Amniotic stem cell (primary cell): ENCODE results near the gene SPINT3.

Experiments
- DNase-seq: peaks from one replicate; lab custom pipeline; 2025; lab: John Stamatoyannopoulos, UW

SPINT3 gene

GRCh38 chr20:45515147-45515913, at the start of gene SPINT3:
Gene SPINT3, minus strand, starts transcription at chr20:45515622. Its CDS starts 14 bp downstream, at chr20:45515608.
- DNase-seq = no peak

- no peak for DNase-seq
These were observed 49.4 kb upstream of the SPINT3 start for GRCh38 chr20:45564760-45565276.

GRCh38 chr20:45555198-45555597, 39.8 kb upstream of the SPINT3 start:
- no peak for DNase-seq

- no peak for DNase-seq
These were observed 37.0 kb upstream of the SPINT3 start for GRCh38 chr20:45552456-45552855.

GRCh38 chr20:45550765-45551164, 35.3 kb upstream of the SPINT3 start:
- DNase-seq = no peak

GRCh38 chr20:45548410-45548809, 33.0 kb upstream of the SPINT3 start:
- DNase-seq = no peak

- DNase-seq = no peak
These were observed 31.9 kb upstream of the SPINT3 start, which contains the start of gene EPPIN for GRCh38 chr20:45547206-45547770. Gene EPPIN, minus strand, starts transcription at chr20:45547401. Its CDS starts 44 bp downstream, at chr20:45547357.

GRCh38 chr20:45545754-45546453, 30.5 kb upstream of the SPINT3 start:
- DNase-seq = no peak

- no peak for DNase-seq
These were observed 29.9 kb upstream of the SPINT3 start for GRCh38 chr20:45545351-45545750.

- DNase-seq = no peak
These were observed 24.0 kb upstream of the SPINT3 start, which contains the start of gene WFDC6 for GRCh38 chr20:45539382-45539781. Gene WFDC6, minus strand, starts transcription at chr20:45539482. Its CDS starts 75 bp downstream, at chr20:45539407.

- DNase-seq = no peak
These were observed 22.9 kb upstream of the SPINT3 start for GRCh38 chr20:45538209-45538799.

GRCh38 chr20:45527294-45527693, 11.9 kb upstream of the SPINT3 start:
- no peak for DNase-seq

GRCh38 chr20:45523821-45524220, 8.4 kb upstream of the SPINT3 start:
- no peak for DNase-seq

- DNase-seq = no peak
These were observed 2.9 kb upstream of the SPINT3 start for GRCh38 chr20:45518282-45518681.

GRCh38 chr20:45510242-45510862, 5.1 kb downstream of the SPINT3 start:
- DNase-seq = no peak

- DNase-seq = no peak
These were observed 6.3 kb downstream of the SPINT3 start for GRCh38 chr20:45509091-45509490.

GRCh38 chr20:45508068-45508886, 7.1 kb downstream of the SPINT3 start:
- no peak for DNase-seq

GRCh38 chr20:45507011-45507820, 8.2 kb downstream of the SPINT3 start:
- no peak for DNase-seq

GRCh38 chr20:45506398-45506797, 9.0 kb downstream of the SPINT3 start:
- no peak for DNase-seq

GRCh38 chr20:45503403-45503802, 12.0 kb downstream of the SPINT3 start:
- DNase-seq = no peak
